KMS-11 (cell line): ENCODE data around the gene SNX6.
"Not testable (repeated sequence)": the region's sequence is repeated elsewhere in the genome, so short reads cannot be mapped to it uniquely, and the experiment has no call there.

ENCODE experiments used
- H2AFZ ChIP-seq: fragments of 200-600 bp; sonication (generic); 2 replicates; pipeline ENCODE4 v1.6.1; 2016; ENCODE audit warnings: antibody characterized with exemption, mixed run types, low read depth
- H3K27ac ChIP-seq: fragments of 200-600 bp; sonication (generic); 2 replicates; pipeline ENCODE4 v1.6.1; 2016; ENCODE audit warnings: mild to moderate bottlenecking, mixed run types
- H3K27me3 ChIP-seq: fragments of 200-600 bp; sonication (generic); 2 replicates; pipeline ENCODE4 v1.6.1; 2017; ENCODE audit warnings: mild to moderate bottlenecking, low read depth, mixed run types, moderate library complexity; ENCODE audit not compliant: insufficient read depth
- H3K36me3 ChIP-seq: fragments of 200-600 bp; sonication (generic); 2 replicates; pipeline ENCODE4 v1.6.1; 2017; ENCODE audit warnings: mild to moderate bottlenecking, mixed run types; ENCODE audit not compliant: insufficient read depth
- H3K4me1 ChIP-seq: fragments of 200-600 bp; sonication (generic); 2 replicates; pipeline ENCODE4 v1.6.1; 2016; ENCODE audit warnings: mild to moderate bottlenecking, low read depth, mixed run types; ENCODE audit not compliant: poor library complexity, severe bottlenecking
- H3K4me2 ChIP-seq: fragments of 200-600 bp; sonication (generic); 2 replicates; pipeline ENCODE4 v1.7.0; 2016; ENCODE audit warnings: mild to moderate bottlenecking, mixed run types
- H3K4me3 ChIP-seq: fragments of 200-600 bp; sonication (generic); IDR thresholded peaks from 2 replicates; pipeline ENCODE4 v1.6.1; 2017; ENCODE audit warnings: low read depth, low read length, mixed read lengths; ENCODE audit not compliant: insufficient read depth
- H3K79me2 ChIP-seq: fragments of 200-600 bp; sonication (generic); 2 replicates; pipeline ENCODE4 v1.6.1; 2016; ENCODE audit warnings: low read depth, mixed run types; ENCODE audit not compliant: insufficient read depth
- H3K9ac ChIP-seq: fragments of 200-600 bp; sonication (generic); 2 replicates; pipeline ENCODE4 v1.6.1; 2016; ENCODE audit warnings: mild to moderate bottlenecking, mixed run types
- H4K20me1 ChIP-seq: fragments of 200-600 bp; sonication (generic); 2 replicates; pipeline ENCODE4 v1.6.1; 2016; ENCODE audit warnings: mild to moderate bottlenecking, mixed run types; ENCODE audit not compliant: insufficient read depth
- CTCF ChIP-seq: fragments of 200-600 bp; sonication (generic); conservative IDR thresholded peaks from 2 replicates; pipeline ENCODE4 v1.6.1; 2017; ENCODE audit warnings: low read depth, mild to moderate bottlenecking, antibody characterized with exemption, low read length, moderate library complexity, mixed read lengths

The SNX6 gene

GRCh38 chr14:34539407-34540180 is 90.4 kb downstream of the SNX6 start, which contains the start of gene EAPP:
Gene EAPP, minus strand, starts transcription at chr14:34539701. Its CDS starts 73 bp downstream, at chr14:34539628.
- peak within 1 kb of the TSS; percentile 88 for H3K9ac ChIP-seq
- H3K27me3 ChIP-seq = no peaks in the 10 kb centered on the region
- peaks cover 17% of the 10 kb centered on the region for H3K4me1 ChIP-seq
- H3K27ac ChIP-seq = peak within 1 kb of the TSS; percentile 58
- H3K79me2 ChIP-seq = peaks cover 16% of the 10 kb centered on the region
- TF ChIP-seq CTCF = no peak
- H4K20me1 ChIP-seq = no peaks in the 10 kb centered on the region
- peak within 1 kb of the TSS; percentile 66 for H2AFZ ChIP-seq
- H3K4me3 ChIP-seq = no peak within 1 kb of the TSS
- H3K4me2 ChIP-seq = peak within 1 kb of the TSS; percentile 52
- no peaks in the 10 kb centered on the region for H3K36me3 ChIP-seq

GRCh38 chr14:34538871-34539406 is 91.0 kb downstream of the SNX6 start:
- H2AFZ ChIP-seq = peak overlapping the region; percentile 53; the same call in 1 of the 2 replicates
- H3K27me3 ChIP-seq = no peaks in the 10 kb centered on the region
- peak overlapping the region; percentile 88 for H3K9ac ChIP-seq

GRCh38 chr14:34538096-34538495 is 91.9 kb downstream of the SNX6 start:
- H3K36me3 ChIP-seq, H3K4me3 ChIP-seq, H3K27me3 ChIP-seq, H4K20me1 ChIP-seq, H3K4me2 ChIP-seq, H3K27ac ChIP-seq, H3K9ac ChIP-seq, H2AFZ ChIP-seq: not testable (repeated sequence)
- H3K4me1 ChIP-seq = peaks cover 17% of the 10 kb centered on the region
- H3K79me2 ChIP-seq = peaks cover 16% of the 10 kb centered on the region

More at GRCh38 chr14:34538871-34539406, 91.0 kb downstream of the SNX6 start:
- peak overlapping the region; percentile 52 for H3K4me2 ChIP-seq
- peak overlapping the region; percentile 58 for H3K27ac ChIP-seq
- H3K4me3 ChIP-seq = no peak overlapping the region
- no peak for TF ChIP-seq CTCF
- H3K79me2 ChIP-seq = peaks cover 16% of the 10 kb centered on the region
- no peaks in the 10 kb centered on the region for H3K36me3 ChIP-seq
- peaks cover 17% of the 10 kb centered on the region for H3K4me1 ChIP-seq
- no peaks in the 10 kb centered on the region for H4K20me1 ChIP-seq

- no peak overlapping the region for H3K9ac ChIP-seq
- H4K20me1 ChIP-seq = no peaks in the 10 kb centered on the region
- H3K36me3 ChIP-seq = no peaks in the 10 kb centered on the region
- no peak overlapping the region for H2AFZ ChIP-seq
- no peaks in the 10 kb centered on the region for H3K27me3 ChIP-seq
- H3K4me2 ChIP-seq = no peak overlapping the region
- no peak overlapping the region for H3K27ac ChIP-seq
- no peak overlapping the region for H3K4me3 ChIP-seq
- H3K79me2 ChIP-seq = peaks cover 16% of the 10 kb centered on the region
- peaks cover 17% of the 10 kb centered on the region for H3K4me1 ChIP-seq
- no peak for TF ChIP-seq CTCF
These were observed 92.3 kb downstream of the SNX6 start for GRCh38 chr14:34537677-34538009.
